VCaP (cell line): ENCODE results near the gene TMED10.

Source experiments
- H3K27ac ChIP-seq: fragments of 450-650 bp; 2 replicates; pipeline ENCODE4 v1.5.1; 2017
- CTCF ChIP-seq: fragments of 450-650 bp; conservative IDR thresholded peaks from 2 replicates; pipeline ENCODE4 v1.5.1; 2017; ENCODE audit warnings: mild to moderate bottlenecking, moderate library complexity

TMED10 gene

GRCh38 chr14:75126679-75127473, 49.5 kb downstream of the TMED10 start, which contains the start of gene NEK9:
TSS of gene NEK9 (minus strand) at chr14:75127048. CDS start at chr14:75126921, 127 bp downstream.
- H3K27ac ChIP-seq: peak within 1 kb of the TSS; percentile 89
- TF ChIP-seq CTCF: no peak

- peak overlapping the region; percentile 89 for H3K27ac ChIP-seq
- TF ChIP-seq CTCF: no peak
Observed at GRCh38 chr14:75126121-75126544, 50.3 kb downstream of the TMED10 start.

- H3K27ac ChIP-seq: peak overlapping the region; percentile 89; the same call in 1 of the 2 replicates
- TF ChIP-seq CTCF: no peak
Observed at GRCh38 chr14:75125617-75126016, 50.8 kb downstream of the TMED10 start.

- H3K27ac ChIP-seq: no peak overlapping the region
- no peak for TF ChIP-seq CTCF
Observed at GRCh38 chr14:75123991-75124390, 52.4 kb downstream of the TMED10 start.

GRCh38 chr14:75121552-75121951, 54.9 kb downstream of the TMED10 start:
- TF ChIP-seq CTCF: no peak
- no peak overlapping the region for H3K27ac ChIP-seq

GRCh38 chr14:75120541-75121291, 55.7 kb downstream of the TMED10 start:
- no peak for TF ChIP-seq CTCF
- no peak overlapping the region for H3K27ac ChIP-seq

GRCh38 chr14:75119056-75119455, 57.4 kb downstream of the TMED10 start:
- TF ChIP-seq CTCF: no peak
- H3K27ac ChIP-seq: no peak overlapping the region
